Transverse colon (tissue), 4 donors: ENCODE results near the gene PXYLP1. TPM values are rescaled to one million over a fixed set of nuclear protein-coding genes. Genes with fewer than 3 reads are reported as not detected.
A peak's percentile ranks its signal among the peaks of the same experiment; 100 is the strongest.

Experiments
- DNase-seq: peaks from one replicate; pipeline ENCODE4 v3.0.0-alpha.2; 2019
- H3K27ac ChIP-seq, 4 donors: fragments of 200-600 bp; sonication (generic); 2 replicates each; pipeline ENCODE4 v1.5.1; 2016 to 2018; ENCODE audit warnings: inconsistent platforms in 4 of 4
- H3K27me3 ChIP-seq: fragments of 200-600 bp; sonication (generic); 2 replicates; pipeline ENCODE4 v1.5.1; 2017; ENCODE audit warnings: inconsistent platforms
- H3K36me3 ChIP-seq, 4 donors: fragments of 200-600 bp; sonication (generic); 2 replicates each; pipeline ENCODE4 v1.5.1; 2017 to 2019; ENCODE audit warnings: inconsistent platforms in 4 of 4
- H3K4me1 ChIP-seq, 4 donors: fragments of 200-600 bp; sonication (generic); 2 replicates each; pipeline ENCODE4 v1.5.1; 2017 to 2020; ENCODE audit warnings: inconsistent platforms in 4 of 4
- H3K4me3 ChIP-seq, 4 donors: fragments of 200-600 bp; sonication (generic); 1 replicate in 1 of 4; 2 replicates in 3 of 4; pipeline versions ENCODE4 v1.5.1 to v1.6.1; 2017 to 2019; ENCODE audit warnings: inconsistent platforms in 4 of 4
- H3K9me3 ChIP-seq, 2 donors: fragments of 200-600 bp; sonication (generic); 2 replicates each; pipeline ENCODE4 v1.5.1; 2017 to 2019; ENCODE audit warnings: inconsistent platforms in 2 of 2
- EP300 ChIP-seq: sonication (generic); formaldehyde crosslinking; IDR thresholded peaks from one replicate; pipeline ENCODE4 v1.6.1; 2017; ENCODE audit warnings: antibody characterized with exemption, low read depth
- POLR2A ChIP-seq: fragments of 450-650 bp; IDR thresholded peaks from one replicate; pipeline ENCODE4 v1.6.1; 2016; ENCODE audit warnings: antibody characterized with exemption, mild to moderate bottlenecking, moderate library complexity
- POLR2AphosphoS5 ChIP-seq, 3 donors: sonication (generic); formaldehyde crosslinking; IDR thresholded peaks; one replicate each; pipeline ENCODE4 v1.6.1; 2016; ENCODE audit warnings: antibody characterized with exemption in 3 of 3
- WGBS, 2 donors: methylation state at CpG; one replicate each; pipeline ENCODE4 v1.1.5; 2018; ENCODE audit warnings: low coverage in 1 of 2; 5-methylcytosine and 5-hydroxymethylcytosine counted together
- in situ Hi-C, 4 donors: fragments of 200-750 bp; cut with MboI; loops; one replicate each; pipeline versions ENCODE4 v1.15.0 to v1.15.1; 2017; ENCODE audit warnings: low sequenced_read_pairs in 3 of 4, low pct_ligation_motif_present in 1 of 4, low pct_unique_long_range_greater_than_20kb in 1 of 4
- intact Hi-C: fragments of 100-400 bp; cut with DNase I; formaldehyde crosslinking; loops from one replicate; pipeline ENCODE4 v1.15.1; 2023; ENCODE audit warnings: low total_unique reads
- total RNA-seq, 4 donors: library from RNA; depleted of rRNA; stranded (reverse); fragments of >200 nt; gene quantifications; one replicate each; pipeline ENCODE4 v1.1.0, GENCODE V29; 2016
- TF ChIP-seq, protein P1 (sequence below), 5 experiments: fragments of 200-600 bp in 3 of 5; fragments of 450-650 bp in 2 of 5; sonication (generic) in 3 of 5; IDR thresholded peaks; 1 replicate in 2 of 5; 2 replicates in 3 of 5; pipeline ENCODE4 v1.5.1; 2016 to 2017; ENCODE audit warnings: antibody characterized with exemption in 5 of 5, inconsistent platforms in 3 of 5, mild to moderate bottlenecking in 2 of 5, moderate library complexity in 1 of 5

Gene PXYLP1
- total RNA-seq, 4 donors from 2014 or later: 11.5 to 27.7 (median 12.2) TPM

DNA sequence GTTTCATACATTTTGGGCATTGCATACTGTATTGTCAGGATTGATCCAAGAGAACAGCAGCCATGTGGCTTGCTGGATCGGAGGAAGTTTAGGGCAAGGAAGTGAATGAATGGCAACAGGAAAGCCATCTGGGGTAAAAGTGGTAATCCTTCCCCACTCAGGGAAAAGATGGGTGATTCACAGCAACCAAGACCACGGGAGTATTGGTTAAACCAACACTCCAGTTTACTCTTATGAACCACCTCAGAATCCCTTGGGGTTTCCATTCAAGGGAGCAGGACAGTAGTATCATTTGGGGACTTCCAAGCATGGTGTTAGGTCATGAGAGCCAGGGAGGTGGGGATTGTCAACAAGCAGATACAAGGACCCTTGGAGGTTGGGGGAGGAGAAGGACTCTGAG, 111.5 kb downstream of the PXYLP1 start:
- no peak overlapping the region for H3K4me3 ChIP-seq
- intact Hi-C loops (no loop called here), in situ Hi-C loops (no loop called here)
- WGBS, 2 donors: 81% methylated on average over 2 of the region's 2 CpGs; no CpG with 5 or more reads in 1 of the 2 donors
- H3K27me3 ChIP-seq: no peaks in the 10 kb centered on the region
- DNase-seq: no peak
- H3K27ac ChIP-seq: no peak overlapping the region
- H3K4me1 ChIP-seq: peaks cover 0 to 35% (median 14%) of the 10 kb centered on the region in 4 donors
- no peaks in the 10 kb centered on the region for H3K36me3 ChIP-seq
- TF ChIP-seq, protein P1, sequence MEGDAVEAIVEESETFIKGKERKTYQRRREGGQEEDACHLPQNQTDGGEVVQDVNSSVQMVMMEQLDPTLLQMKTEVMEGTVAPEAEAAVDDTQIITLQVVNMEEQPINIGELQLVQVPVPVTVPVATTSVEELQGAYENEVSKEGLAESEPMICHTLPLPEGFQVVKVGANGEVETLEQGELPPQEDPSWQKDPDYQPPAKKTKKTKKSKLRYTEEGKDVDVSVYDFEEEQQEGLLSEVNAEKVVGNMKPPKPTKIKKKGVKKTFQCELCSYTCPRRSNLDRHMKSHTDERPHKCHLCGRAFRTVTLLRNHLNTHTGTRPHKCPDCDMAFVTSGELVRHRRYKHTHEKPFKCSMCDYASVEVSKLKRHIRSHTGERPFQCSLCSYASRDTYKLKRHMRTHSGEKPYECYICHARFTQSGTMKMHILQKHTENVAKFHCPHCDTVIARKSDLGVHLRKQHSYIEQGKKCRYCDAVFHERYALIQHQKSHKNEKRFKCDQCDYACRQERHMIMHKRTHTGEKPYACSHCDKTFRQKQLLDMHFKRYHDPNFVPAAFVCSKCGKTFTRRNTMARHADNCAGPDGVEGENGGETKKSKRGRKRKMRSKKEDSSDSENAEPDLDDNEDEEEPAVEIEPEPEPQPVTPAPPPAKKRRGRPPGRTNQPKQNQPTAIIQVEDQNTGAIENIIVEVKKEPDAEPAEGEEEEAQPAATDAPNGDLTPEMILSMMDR (IDR thresholded peaks at IDR 0.05): no peak
- TF ChIP-seq EP300: no peak
- no peak for TF ChIP-seq POLR2AphosphoS5 (IDR thresholded peaks at IDR 0.05)
- no peak for TF ChIP-seq POLR2A
- H3K9me3 ChIP-seq: no peaks in the 10 kb centered on the region

DNA sequence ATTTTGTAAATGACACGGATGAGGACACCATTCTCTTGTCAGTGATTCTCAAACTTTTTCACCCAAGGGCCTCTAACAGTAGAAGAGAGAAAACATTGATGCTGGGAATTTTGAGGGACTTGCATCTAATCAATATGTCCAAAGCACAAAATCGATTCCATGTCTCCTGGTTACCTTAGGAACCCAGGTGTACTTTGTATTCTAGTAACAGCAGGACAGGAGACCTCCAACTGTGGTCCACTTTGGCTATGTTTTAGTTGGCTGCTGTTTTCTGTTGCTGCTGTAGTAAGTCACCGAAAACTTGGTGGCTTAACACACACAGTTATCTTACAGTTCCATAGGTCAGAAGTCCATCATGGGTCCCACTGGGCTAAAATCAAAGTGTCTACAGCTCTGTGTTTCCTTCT, 112.2 kb downstream of the PXYLP1 start:
- DNase-seq: no peak
- WGBS, 2 donors: 82 to 83% methylated on average over 3 of the region's 3 CpGs
- no peaks in the 10 kb centered on the region for H3K9me3 ChIP-seq
- peak overlapping the region in 2 of 4 donors; percentile 80 to 82 for H3K27ac ChIP-seq
- peaks cover 0 to 35% (median 14%) of the 10 kb centered on the region in 4 donors for H3K4me1 ChIP-seq
- intact Hi-C loops (no loop called here), in situ Hi-C loops (no loop called here)
- no peaks in the 10 kb centered on the region for H3K36me3 ChIP-seq
- H3K27me3 ChIP-seq: no peaks in the 10 kb centered on the region
- H3K4me3 ChIP-seq: no peak overlapping the region
- TF ChIP-seq POLR2AphosphoS5 (IDR thresholded peaks at IDR 0.05) (no peak), EP300 (no peak), POLR2A (no peak)
- TF ChIP-seq, protein P1 (IDR thresholded peaks at IDR 0.05): no peak

Other genes starting within 250 kb of the PXYLP1 start
- under 1 TPM in 1 of 4 donors, not detected in 3; 0.14 TPM for gene SPSB4, start 180.5 kb upstream of the PXYLP1 start, total RNA-seq
- gene ZBTB38, start 136.7 kb downstream of the PXYLP1 start, total RNA-seq: 100 to 1,000 TPM in 3 of 4 donors, 10 to 100 TPM in 1; 71.8 to 182 (median 169) TPM